DMS 273 (cell line): ENCODE results near the gene NANS.
"Not testable (repeated sequence)": the region's sequence is repeated elsewhere in the genome, so short reads cannot be mapped to it uniquely, and the experiment has no call there.

Experiments used
- DNase-seq: peaks from one replicate; lab custom pipeline; 2025; ENCODE audit not compliant: unreplicated experiment; lab: John Stamatoyannopoulos, UW

NANS gene

GRCh38 chr9:98075332-98075805, 18.8 kb downstream of the NANS start:
- no peak for DNase-seq

- DNase-seq = not testable (repeated sequence)
Measured at GRCh38 chr9:98076514-98076890, 20.0 kb downstream of the NANS start.

- DNase-seq = no peak
Measured at GRCh38 chr9:98078895-98079294, 22.4 kb downstream of the NANS start.

- DNase-seq = no peak
Measured at GRCh38 chr9:98080326-98080725, 23.8 kb downstream of the NANS start.

- no peak for DNase-seq
Measured at GRCh38 chr9:98080780-98081179, 24.2 kb downstream of the NANS start.

GRCh38 chr9:98081477-98082219, 25.1 kb downstream of the NANS start:
- DNase-seq = no peak

GRCh38 chr9:98083061-98083501, 26.5 kb downstream of the NANS start:
- DNase-seq = no peak

GRCh38 chr9:98083566-98084183, 27.1 kb downstream of the NANS start:
- no peak for DNase-seq

GRCh38 chr9:98084396-98084795, 27.9 kb downstream of the NANS start:
- no peak for DNase-seq

- DNase-seq = no peak
Measured at GRCh38 chr9:98085058-98085457, 28.5 kb downstream of the NANS start.

- DNase-seq = peak; percentile 56
Measured at GRCh38 chr9:98085944-98086343, 29.4 kb downstream of the NANS start.

- no peak for DNase-seq
Measured at GRCh38 chr9:98086461-98086860, 29.9 kb downstream of the NANS start.

GRCh38 chr9:98087420-98088354, 31.2 kb downstream of the NANS start:
- DNase-seq = no peak

GRCh38 chr9:98090674-98091073, 34.1 kb downstream of the NANS start:
- DNase-seq = peak; percentile 23

GRCh38 chr9:98091735-98092612, 35.4 kb downstream of the NANS start:
- DNase-seq = no peak

GRCh38 chr9:98092613-98092931, 36.0 kb downstream of the NANS start:
- no peak for DNase-seq

- no peak for DNase-seq
Measured at GRCh38 chr9:98094316-98094715, 37.8 kb downstream of the NANS start.

- no peak for DNase-seq
Measured at GRCh38 chr9:98094851-98095250, 38.3 kb downstream of the NANS start.

GRCh38 chr9:98095401-98095800, 38.9 kb downstream of the NANS start:
- no peak for DNase-seq

GRCh38 chr9:98096091-98096490, 39.6 kb downstream of the NANS start:
- DNase-seq = no peak

- no peak for DNase-seq
Measured at GRCh38 chr9:98097836-98098235, 41.3 kb downstream of the NANS start.
